Dermis blood vessel endothelial cell (primary cell): ENCODE results near the gene SELPLG. TPM values are rescaled to one million over a fixed set of nuclear protein-coding genes. Genes with fewer than 3 reads are reported as not detected.
"Not testable (repeated sequence)": the region's sequence is repeated elsewhere in the genome, so short reads cannot be mapped to it uniquely, and the experiment has no call there.

Experiments
- DNase-seq: peaks from one replicate; pipeline ENCODE4 v3.0.0; 2010
- total RNA-seq: library from RNA; depleted of rRNA; stranded (reverse); fragments of >200 nt; gene quantifications from 2 replicates; pipeline ENCODE4 v1.2.3, GENCODE V29; 2014

Gene SELPLG
- total RNA-seq, 1 donor from 2014 or later: 0.85 TPM

DNA sequence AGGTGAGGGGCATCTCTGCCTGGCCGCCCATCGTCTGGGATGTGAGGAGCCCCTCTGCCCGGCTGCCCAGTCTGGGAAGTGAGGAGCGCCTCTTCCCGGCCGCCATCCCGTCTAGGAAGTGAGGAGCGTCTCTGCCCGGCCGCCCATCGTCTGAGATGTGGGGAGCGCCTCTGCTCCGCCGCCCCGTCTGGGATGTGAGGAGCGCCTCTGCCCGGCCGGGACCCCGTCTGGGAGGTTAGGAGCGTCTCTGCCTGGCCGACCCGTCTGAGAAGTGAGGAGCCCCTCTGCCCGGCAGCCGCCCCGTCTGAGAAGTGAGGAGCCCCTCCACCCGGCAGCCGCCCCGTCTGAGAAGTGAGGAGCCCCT, 22.1 kb upstream of the SELPLG start:
- DNase-seq: not testable (repeated sequence)

- not testable (repeated sequence) for DNase-seq
Observed at GRCh38 chr12:108654622-108655021, 20.9 kb upstream of the SELPLG start.

- DNase-seq: no peak
Observed at GRCh38 chr12:108653922-108654321, 20.2 kb upstream of the SELPLG start.

DNA sequence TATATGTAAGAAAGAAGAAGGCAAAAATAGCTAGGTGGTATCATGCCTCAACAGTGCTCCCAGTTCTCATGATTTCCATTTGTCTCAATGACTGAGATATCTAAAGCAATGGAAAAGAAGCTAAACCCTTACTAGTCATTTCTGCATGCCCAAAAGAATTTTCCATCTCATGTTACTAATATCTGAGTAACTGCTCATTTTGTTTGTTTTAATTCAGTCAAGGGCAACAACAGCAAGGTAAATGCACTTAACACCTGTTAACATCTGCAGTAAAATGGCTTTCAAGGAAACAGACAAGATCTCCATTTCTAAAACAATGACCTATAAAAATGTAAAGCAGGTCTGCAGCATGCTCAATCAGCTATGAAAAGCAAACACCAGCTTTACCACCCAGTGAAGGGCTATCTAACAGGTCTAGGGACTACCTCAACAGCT, 19.4 kb upstream of the SELPLG start:
- DNase-seq: no peak

DNA sequence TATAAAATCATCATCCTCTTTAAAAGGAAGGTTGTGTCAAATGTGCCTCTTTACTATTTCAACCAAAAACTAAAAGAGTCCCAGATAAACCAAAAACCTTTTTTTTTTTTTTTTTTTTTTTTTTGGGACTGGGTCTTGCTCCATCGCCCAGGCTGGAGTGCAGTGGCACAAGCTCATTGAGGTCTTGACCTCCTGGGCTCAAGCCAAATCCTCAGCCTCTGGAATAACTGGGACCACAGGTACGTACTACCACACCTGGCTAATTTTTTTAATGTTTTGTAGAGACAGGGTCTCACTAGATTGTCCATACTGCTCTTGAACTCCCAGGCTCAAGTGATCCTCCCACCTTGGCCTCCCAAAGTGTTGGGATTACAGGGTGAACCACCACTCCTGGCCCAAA, 16.4 kb upstream of the SELPLG start:
- DNase-seq: no peak

DNA sequence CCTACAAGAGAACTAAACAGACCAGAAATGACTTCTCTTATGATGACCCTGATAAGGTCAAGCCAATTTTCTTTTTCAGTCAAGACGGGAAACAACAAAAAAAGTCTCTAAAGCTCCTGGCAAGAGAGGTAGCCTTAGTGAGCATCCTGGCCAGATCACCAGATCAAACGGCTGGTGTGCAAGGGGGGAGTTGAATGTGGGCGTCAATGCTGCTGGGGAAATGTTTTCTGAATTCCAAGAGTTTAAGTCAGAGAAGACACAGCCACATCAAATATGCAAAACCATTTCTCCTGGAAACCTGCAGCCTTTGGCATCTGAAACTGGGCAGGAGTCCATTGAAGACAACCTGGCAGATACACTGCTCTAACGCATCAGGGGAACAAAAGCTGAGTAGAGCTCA, 16.0 kb upstream of the SELPLG start:
- peak; percentile 88 for DNase-seq

GRCh38 chr12:108649126-108649525, 15.4 kb upstream of the SELPLG start:
- peak; percentile 62 for DNase-seq

DNA sequence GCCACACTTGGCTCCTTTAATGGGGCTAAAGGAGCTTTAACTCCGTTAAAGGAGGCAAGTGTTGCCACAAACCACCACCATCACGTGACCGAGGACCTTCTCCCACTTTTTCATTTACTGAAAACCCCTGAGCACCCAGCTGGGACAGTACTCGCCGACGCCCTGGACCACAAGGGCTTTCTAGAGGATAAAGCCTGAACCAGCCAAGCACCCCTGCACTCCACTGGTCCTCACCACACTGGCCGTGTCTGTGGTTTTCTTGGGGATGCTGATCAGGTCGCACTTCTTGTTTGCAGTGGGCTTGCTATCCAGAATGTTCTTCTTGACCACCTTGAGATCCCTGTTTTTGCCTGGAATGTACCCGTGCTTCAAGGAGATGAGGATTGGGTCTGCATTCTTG, 14.7 kb upstream of the SELPLG start:
- DNase-seq: no peak

DNA sequence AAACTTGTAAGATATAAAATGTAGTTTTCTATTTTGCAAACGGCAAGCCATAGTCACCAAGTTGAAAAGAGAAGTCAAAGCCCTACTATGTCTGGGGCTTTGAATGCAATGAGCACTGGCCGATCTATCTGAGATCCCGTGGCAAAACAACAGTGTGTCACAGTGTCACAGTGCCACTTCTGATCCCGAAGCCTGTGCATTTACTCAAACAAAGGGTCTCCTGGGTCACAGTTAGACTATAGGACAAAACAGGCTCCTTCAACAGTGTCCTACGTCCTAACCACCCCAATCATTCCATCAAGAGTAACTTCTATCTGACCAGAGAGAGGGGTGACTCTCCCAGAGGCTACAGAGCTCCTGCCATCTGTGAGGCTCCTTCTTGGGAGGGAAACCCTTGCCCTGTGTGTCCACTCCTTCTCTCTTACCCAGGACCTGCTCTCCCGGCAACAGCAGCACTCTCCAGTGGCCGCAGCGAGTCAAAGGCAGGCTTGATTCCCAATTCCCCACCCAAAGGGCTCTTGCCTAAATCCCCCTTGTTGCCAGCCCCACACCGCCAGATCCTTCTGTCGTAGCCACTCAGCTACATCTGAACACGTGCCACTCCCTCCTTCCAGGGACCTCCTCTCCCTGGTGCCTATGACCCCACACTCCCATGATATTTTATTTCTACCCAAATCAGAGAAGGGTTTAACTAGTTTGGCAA, 14.0 kb upstream of the SELPLG start:
- no peak for DNase-seq

- DNase-seq: peak; percentile 64
Observed at GRCh38 chr12:108646600-108647579, 13.2 kb upstream of the SELPLG start.

DNA sequence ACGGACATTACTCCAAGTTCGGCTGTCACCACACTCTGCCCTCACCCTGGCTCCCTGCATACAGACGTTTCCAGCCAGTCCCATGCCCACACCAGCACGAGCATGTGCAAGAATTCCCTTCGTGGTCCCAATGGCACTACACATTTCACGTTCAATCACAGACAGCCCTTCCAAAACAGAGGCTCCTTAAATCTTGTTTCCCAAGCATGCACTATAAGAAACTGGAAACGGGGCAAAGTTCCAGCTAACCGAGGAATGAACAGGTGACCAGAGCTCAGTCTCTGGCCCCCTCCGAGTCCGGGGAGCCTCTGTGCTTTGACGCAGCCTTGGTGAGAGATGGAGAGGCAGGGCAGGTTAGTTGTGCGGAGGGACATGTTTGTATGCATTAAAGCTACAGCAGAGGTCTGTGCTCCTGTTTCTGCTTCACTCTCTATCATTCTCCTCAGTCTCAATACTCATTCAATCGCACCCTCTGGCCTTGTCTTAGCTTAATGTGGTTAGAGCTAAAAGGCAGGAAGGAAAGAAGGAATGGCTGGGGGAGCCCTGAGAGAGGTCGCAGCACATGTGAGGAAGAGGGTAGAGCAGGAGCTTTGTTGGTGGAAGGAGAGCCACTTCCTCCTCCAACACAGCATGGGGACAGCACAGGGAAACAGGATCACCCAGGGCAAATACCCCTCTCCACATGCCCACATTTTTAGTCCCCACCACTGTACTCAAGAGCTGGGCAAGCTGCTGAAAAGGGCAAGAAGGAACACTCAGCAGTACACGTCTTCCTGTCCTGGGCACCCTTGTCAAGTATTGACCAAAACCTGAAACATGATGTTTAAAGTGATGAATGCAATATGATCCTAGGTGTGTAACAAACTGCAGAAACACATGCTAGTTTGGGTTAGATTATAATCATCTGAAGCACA, 12.2 kb upstream of the SELPLG start:
- no peak for DNase-seq

GRCh38 chr12:108644811-108645120, 11.1 kb upstream of the SELPLG start:
- no peak for DNase-seq

DNA sequence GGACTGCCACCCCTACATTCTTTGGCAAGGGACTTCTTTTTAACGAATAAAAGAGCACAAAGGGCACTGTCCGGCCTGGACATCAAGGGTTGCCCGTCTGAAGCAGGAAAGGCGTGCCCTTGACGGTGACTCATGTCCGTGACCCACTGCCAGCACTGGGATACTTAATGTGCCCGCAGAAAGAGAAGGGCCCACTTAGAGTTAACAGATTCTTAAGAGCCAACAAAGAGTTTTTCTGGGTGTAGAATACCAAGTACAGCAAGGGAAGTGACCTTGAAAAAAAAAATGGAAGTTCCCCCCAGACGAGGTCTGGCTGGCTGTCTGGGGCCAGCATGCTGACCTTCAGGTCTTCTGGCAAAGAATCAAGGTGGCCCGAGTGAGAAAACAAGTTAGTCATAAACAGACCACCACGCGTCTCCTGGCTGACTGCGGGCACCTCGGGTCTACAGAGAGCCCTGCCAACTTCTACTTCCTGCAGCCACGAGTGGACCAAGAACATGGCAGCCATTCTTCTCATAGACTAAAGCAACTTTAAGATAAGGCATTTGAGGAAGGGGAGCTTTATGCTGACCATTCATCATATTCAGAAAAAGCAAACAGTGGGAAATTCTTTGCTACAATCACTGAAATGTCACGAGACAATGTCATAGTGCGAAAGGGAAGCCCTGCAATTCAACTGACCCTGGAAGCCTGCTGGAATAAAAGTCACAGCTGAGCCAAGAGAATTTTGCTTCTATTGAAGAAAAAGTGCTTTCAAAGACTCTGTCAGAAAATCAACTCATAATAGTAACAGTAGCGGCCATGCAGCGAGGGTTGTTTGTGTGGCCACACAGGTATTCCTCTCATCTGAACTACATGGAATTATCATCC, 10.5 kb upstream of the SELPLG start:
- DNase-seq: peak; percentile 81

GRCh38 chr12:108642899-108643654, 9.4 kb upstream of the SELPLG start:
- DNase-seq: no peak

DNA sequence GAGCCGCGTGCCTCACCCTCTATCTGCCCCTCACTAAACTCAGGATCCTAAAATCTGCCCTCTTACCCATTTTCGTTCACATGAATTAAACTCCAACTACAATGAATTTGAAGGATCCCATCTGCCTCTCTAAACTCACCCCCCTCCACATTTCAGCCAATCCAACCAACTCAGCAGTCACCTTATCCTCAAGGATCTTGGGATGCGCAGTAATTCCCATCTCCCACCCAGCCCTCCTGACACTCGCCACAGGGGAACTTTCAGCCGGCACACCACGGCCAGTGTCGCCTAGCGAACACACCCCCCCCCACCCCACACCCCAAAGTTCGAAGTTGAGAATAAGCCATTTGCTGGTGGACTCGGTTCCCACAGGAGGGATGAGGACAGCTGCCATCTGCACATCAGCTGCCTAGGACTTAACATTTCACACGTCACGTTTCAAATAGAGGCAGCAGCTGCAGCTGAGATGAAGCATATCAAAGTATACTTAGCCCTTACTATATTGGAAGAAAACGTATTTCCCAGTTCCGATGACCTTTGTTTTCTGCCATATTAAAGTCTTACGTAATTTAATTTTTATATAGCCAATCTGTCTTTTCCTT, 8.7 kb upstream of the SELPLG start:
- DNase-seq: no peak

DNA sequence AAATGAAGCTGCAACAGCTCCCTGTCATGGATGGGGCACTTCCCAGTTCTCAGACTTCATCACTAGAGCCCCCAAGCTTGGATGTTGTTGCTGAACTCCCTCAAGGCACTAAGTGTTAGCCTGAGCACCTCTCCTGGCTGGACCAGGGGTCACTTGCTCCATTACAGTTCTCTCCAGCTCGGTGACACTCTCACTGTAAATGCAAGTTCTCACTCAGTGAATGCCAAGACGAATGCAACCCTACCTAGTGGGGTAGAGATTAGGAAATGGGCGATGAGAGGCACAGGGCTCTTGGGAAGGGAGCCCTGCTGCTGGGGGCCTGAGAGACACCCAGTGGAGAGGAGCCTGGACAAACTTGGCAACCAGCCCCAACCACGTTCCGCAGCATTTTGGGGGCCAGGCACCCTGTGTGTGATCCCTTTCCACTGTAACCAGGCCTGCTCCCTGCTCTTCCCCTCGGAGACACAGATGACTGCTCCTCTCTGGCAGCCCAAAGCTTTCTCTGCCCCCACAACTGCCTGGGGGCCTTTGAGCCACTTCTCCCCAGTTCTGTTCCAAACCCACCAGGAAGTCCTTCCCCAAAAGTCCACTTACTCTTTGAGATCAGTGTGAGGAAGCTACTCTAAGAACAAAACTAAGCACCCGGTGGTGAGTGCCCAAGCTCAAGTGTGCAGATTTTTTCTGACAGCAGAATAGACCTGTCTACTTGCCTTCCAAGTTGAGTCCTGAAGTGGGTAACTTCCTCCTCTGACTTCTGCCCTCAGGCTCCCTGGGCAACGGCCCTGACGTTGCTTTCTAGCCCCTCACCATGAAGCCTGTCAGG, 8.0 kb upstream of the SELPLG start:
- DNase-seq: no peak

- no peak for DNase-seq
Observed at GRCh38 chr12:108640802-108641445, 7.2 kb upstream of the SELPLG start.

GRCh38 chr12:108638997-108639822, 5.5 kb upstream of the SELPLG start:
- no peak for DNase-seq
